GM19025 (cell line): ENCODE results near the gene FXYD7.
"Not testable (repeated sequence)": the region's sequence is repeated elsewhere in the genome, so short reads cannot be mapped to it uniquely, and the experiment has no call there.

Experiments
- ATAC-seq: cut with Tn5 transposase; IDR thresholded peaks from one replicate; pipeline ENCODE4 v1.9.1; 2021; ENCODE audit warnings: mild to moderate bottlenecking, low read depth, moderate library complexity; ENCODE audit not compliant: unreplicated experiment

Gene FXYD7

GRCh38 chr19:35194012-35194984 lies 51.2 kb downstream of the FXYD7 start:
- no peak for ATAC-seq

- ATAC-seq: no peak
Observed at GRCh38 chr19:35195830-35196229, 52.8 kb downstream of the FXYD7 start.

DNA sequence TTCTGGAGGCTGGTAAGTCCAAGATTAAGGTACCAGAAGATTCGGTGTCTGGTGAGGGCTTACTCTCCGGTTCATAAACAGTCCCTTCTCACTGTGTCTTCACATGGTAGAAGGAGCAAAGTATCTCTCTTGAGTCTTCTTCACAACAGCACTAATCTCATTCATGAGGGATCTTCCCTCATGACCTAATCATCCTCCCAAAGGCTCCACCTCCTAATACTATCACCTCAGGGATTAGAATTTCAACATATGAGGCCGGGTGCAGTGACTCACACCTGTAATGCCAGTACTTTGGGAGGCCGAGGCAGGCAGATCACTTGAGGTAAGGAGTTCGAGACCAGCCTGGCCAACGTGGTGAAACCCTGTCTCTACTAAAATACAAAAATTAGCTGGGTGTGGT lies 53.8 kb downstream of the FXYD7 start:
- ATAC-seq: not testable (repeated sequence)

DNA sequence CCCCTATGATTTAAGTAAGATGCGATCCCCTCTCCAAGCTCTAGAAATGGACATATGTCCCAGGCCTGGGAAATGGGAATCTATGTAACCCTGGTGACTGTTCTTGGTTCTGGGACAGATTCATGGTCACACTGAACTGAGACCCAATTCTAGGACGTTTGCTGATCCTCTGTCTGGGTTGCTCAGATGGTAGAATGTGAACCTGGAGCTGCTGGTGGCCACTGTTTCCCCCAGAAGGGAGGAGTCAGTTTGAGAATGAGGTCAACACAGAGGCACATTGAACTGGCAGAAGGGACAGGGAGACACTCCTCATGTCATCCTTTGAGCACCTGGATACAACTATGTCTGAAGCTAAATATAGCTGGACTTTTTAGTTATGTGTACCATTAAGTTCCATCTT lies 56.4 kb downstream of the FXYD7 start:
- ATAC-seq: no peak

- no peak for ATAC-seq
Observed at GRCh38 chr19:35202722-35203688, 60.0 kb downstream of the FXYD7 start.
